Thyroid gland (tissue), 4 donors: Measurements from ENCODE around the gene KRT26. TPM values are rescaled to one million over a fixed set of nuclear protein-coding genes. Genes with fewer than 3 reads are reported as not detected.
"Not testable (repeated sequence)": the region's sequence is repeated elsewhere in the genome, so short reads cannot be mapped to it uniquely, and the experiment has no call there.

Experiments
- DNase-seq, 2 donors: peaks; one replicate each; pipeline ENCODE4 v3.0.0-alpha.2; 2019
- H3K27ac ChIP-seq, 3 donors: fragments of 200-600 bp; sonication (generic); 1 replicate in 2 of 3; 2 replicates in 1 of 3; pipeline ENCODE4 v1.5.1; 2016 to 2019; ENCODE audit warnings: mild to moderate bottlenecking in 1 of 3, moderate library complexity in 1 of 3
- H3K27me3 ChIP-seq: fragments of 200-600 bp; sonication (generic); one replicate; pipeline ENCODE4 v1.5.1; 2019
- H3K36me3 ChIP-seq, 2 donors: fragments of 200-600 bp; sonication (generic); one replicate each; pipeline ENCODE4 v1.5.1; 2016 to 2019
- H3K4me1 ChIP-seq, 2 donors: fragments of 200-600 bp; sonication (generic); one replicate each; pipeline ENCODE4 v1.5.1; 2017 to 2019
- H3K4me3 ChIP-seq, 3 donors: fragments of 200-600 bp; sonication (generic); replicated peaks in 1 of 3; 1 replicate in 2 of 3; 2 replicates in 1 of 3; pipeline ENCODE4 v1.5.1; 2016; ENCODE audit warnings: mild to moderate bottlenecking in 1 of 3
- H3K9me3 ChIP-seq: fragments of 200-600 bp; sonication (generic); one replicate; pipeline ENCODE4 v1.5.1; 2017
- CTCF ChIP-seq, 6 experiments: fragments of 200-600 bp in 3 of 6; fragments of 450-650 bp in 3 of 6; sonication (generic) in 3 of 6; IDR thresholded peaks; one replicate each; pipeline ENCODE4 v1.5.1; 2016 to 2019; ENCODE audit warnings: antibody characterized with exemption in 6 of 6, mild to moderate bottlenecking in 2 of 6, inconsistent platforms in 1 of 6, moderate library complexity in 1 of 6
- POLR2A ChIP-seq, 2 donors: fragments of 450-650 bp; IDR thresholded peaks; one replicate each; pipeline ENCODE4 v1.6.1; 2017; ENCODE audit warnings: antibody characterized with exemption in 2 of 2, mild to moderate bottlenecking in 2 of 2, moderate library complexity in 1 of 2
- WGBS, 2 donors: methylation state at CpG; one replicate each; pipeline ENCODE4 v1.1.5; 2017; 5-methylcytosine and 5-hydroxymethylcytosine counted together
- intact Hi-C: fragments of 100-400 bp; cut with DNase I; formaldehyde crosslinking; loops from one replicate; pipeline ENCODE4 v1.15.1; 2023
- total RNA-seq, 4 donors: library from RNA; depleted of rRNA; stranded (reverse); fragments of >200 nt; gene quantifications; one replicate each; pipeline ENCODE4 v1.2.3, GENCODE V29; 2016

KRT26 gene
- total RNA-seq, 4 donors from 2014 or later = not detected

- Histone ChIP-seq H3K27ac (peak overlapping the region; percentile 64 to 88 (median 81)), H3K36me3 (no peaks in the 10 kb centered on the region), H3K27me3 (no peaks in the 10 kb centered on the region), H3K4me1 (peaks cover 9% of the 10 kb centered on the region in 2 donors), H3K9me3 (no peaks in the 10 kb centered on the region), H3K4me3 (peak overlapping the region; percentile 19 to 90 (median 66))
- intact Hi-C loops = no loop called here
- DNase-seq = peak; percentile 74 to 76
- TF ChIP-seq POLR2A (IDR thresholded peaks at IDR 0.05) (peak; percentile 10 to 83), CTCF (IDR thresholded peaks at IDR 0.05) (peak in 1 of 6 experiments; percentile 3)
- 1% methylated on average over 38 to 40 of the region's 73 CpGs for WGBS, 2 donors
Measured at GRCh38 chr17:40818733-40819527, 46.9 kb upstream of the KRT26 start.

- intact Hi-C loops = no loop called here
- Histone ChIP-seq H3K4me1 (peaks cover 9% of the 10 kb centered on the region in 2 donors), H3K27me3 (no peaks in the 10 kb centered on the region), H3K4me3 (peak overlapping the region in 2 of 3 donors; percentile 66 to 90), H3K9me3 (no peaks in the 10 kb centered on the region), H3K36me3 (no peaks in the 10 kb centered on the region), H3K27ac (peak overlapping the region; percentile 64 to 88 (median 81))
- DNase-seq = no peak
- WGBS, 2 donors = 17 to 20% methylated on average over 7 of the region's 7 CpGs
- no peak for TF ChIP-seq POLR2A (IDR thresholded peaks at IDR 0.05)
- no peak for TF ChIP-seq CTCF (IDR thresholded peaks at IDR 0.05)
Measured at GRCh38 chr17:40818343-40818732, 46.3 kb upstream of the KRT26 start.

GRCh38 chr17:40817103-40817682 lies 45.2 kb upstream of the KRT26 start:
- Histone ChIP-seq H3K27ac (no peak overlapping the region), H3K36me3 (no peaks in the 10 kb centered on the region), H3K27me3 (no peaks in the 10 kb centered on the region), H3K4me3 (no peak overlapping the region), H3K9me3 (no peaks in the 10 kb centered on the region), H3K4me1 (peaks cover 9% of the 10 kb centered on the region in 2 donors)
- 98 to 99% methylated on average over 4 of the region's 4 CpGs for WGBS, 2 donors
- intact Hi-C loops = no loop called here
- no peak for DNase-seq
- TF ChIP-seq POLR2A (IDR thresholded peaks at IDR 0.05) (no peak), CTCF (IDR thresholded peaks at IDR 0.05) (no peak)

GRCh38 chr17:40816569-40816968 lies 44.6 kb upstream of the KRT26 start:
- no peak for DNase-seq
- no peaks in the 10 kb centered on the region for H3K9me3 ChIP-seq
- no peak overlapping the region for H3K4me3 ChIP-seq
- peaks cover 9% of the 10 kb centered on the region in 2 donors for H3K4me1 ChIP-seq
- WGBS, 2 donors = 91 to 94% methylated on average over 3 of the region's 3 CpGs
- TF ChIP-seq POLR2A (IDR thresholded peaks at IDR 0.05) (no peak), CTCF (IDR thresholded peaks at IDR 0.05) (no peak)
- H3K36me3 ChIP-seq = no peaks in the 10 kb centered on the region
- no peak overlapping the region for H3K27ac ChIP-seq
- H3K27me3 ChIP-seq = no peaks in the 10 kb centered on the region
- intact Hi-C loops = no loop called here

- H3K27ac ChIP-seq = no peak overlapping the region
- intact Hi-C loops = no loop called here
- DNase-seq = no peak
- WGBS, 2 donors = 94 to 98% methylated on average over 1 of the region's 1 CpG
- no peaks in the 10 kb centered on the region for H3K36me3 ChIP-seq
- TF ChIP-seq CTCF (IDR thresholded peaks at IDR 0.05) (no peak), POLR2A (IDR thresholded peaks at IDR 0.05) (no peak)
- no peaks in the 10 kb centered on the region for H3K9me3 ChIP-seq
- no peak overlapping the region for H3K4me3 ChIP-seq
- no peaks in the 10 kb centered on the region for H3K27me3 ChIP-seq
- H3K4me1 ChIP-seq = peaks cover 9% of the 10 kb centered on the region in 2 donors
Measured at GRCh38 chr17:40815381-40815780, 43.4 kb upstream of the KRT26 start.

- H3K27ac ChIP-seq, H3K4me1 ChIP-seq, H3K27me3 ChIP-seq, H3K9me3 ChIP-seq, H3K36me3 ChIP-seq, intact Hi-C loops, DNase-seq, H3K4me3 ChIP-seq: not testable (repeated sequence)
- WGBS, 2 donors = 82 to 85% methylated on average over 3 of the region's 3 CpGs
Measured at GRCh38 chr17:40814657-40815056, 42.7 kb upstream of the KRT26 start.
